IMR-90 (cell line): ENCODE results near the gene NTF3. TPM values are rescaled to one million over a fixed set of nuclear protein-coding genes. Genes with fewer than 3 reads are reported as not detected.

Experiments
- ATAC-seq: fragments of 200-7000 bp; cut with Tn5 transposase; 2 replicates; pipeline ENCODE4 v1.9.1; 2020; ENCODE audit warnings: low read depth, mild to moderate bottlenecking, moderate library complexity
- BruUV-seq: library from RNA; stranded (reverse); fragments of 400-500 nt; replicated peaks from 2 replicates; lab custom pipeline; 2021; lab: Mats Ljungman, UMichigan
- CTCF ChIA-PET: fragments of 300-600 bp; formaldehyde crosslinking; extraction: SDS; loops from one replicate; lab custom pipeline; 2021; ENCODE audit warnings: antibody characterized with exemption; lab: Yijun Ruan, JAX
- POLR2A ChIA-PET: fragments of 300-600 bp; sonication (Branson Sonifier 250); formaldehyde crosslinking; loops from one replicate; lab custom pipeline; 2022; ENCODE audit warnings: antibody characterized with exemption; ENCODE audit not compliant: unreplicated experiment; lab: Charles Lee
- DNase-seq: peaks from one replicate; pipeline ENCODE4 v3.0.0; 2013
- H2AFZ ChIP-seq: replicated peaks from 2 replicates; pipeline ENCODE3; 2013; ENCODE audit warnings: low read length, mild to moderate bottlenecking; ENCODE audit not compliant: poor library complexity
- H2AK5ac ChIP-seq: 2 replicates; pipeline ENCODE4 v1.6.1; 2013; ENCODE audit warnings: low read depth, low read length, inconsistent platforms
- H2AK9ac ChIP-seq: replicated peaks from 2 replicates; pipeline ENCODE3; 2013; ENCODE audit warnings: mild to moderate bottlenecking, low read depth, low read length, moderate library complexity; ENCODE audit not compliant: poor library complexity
- H2BK120ac ChIP-seq: 2 replicates; pipeline ENCODE4 v1.6.1; 2013; ENCODE audit warnings: low read depth, low read length, inconsistent platforms
- H2BK15ac ChIP-seq: 3 replicates; pipeline ENCODE4 v1.6.1; 2013; ENCODE audit warnings: low read depth, low read length, inconsistent platforms
- H2BK20ac ChIP-seq: 2 replicates; pipeline ENCODE4 v1.6.1; 2013; ENCODE audit warnings: low read depth, mild to moderate bottlenecking, inconsistent platforms, low read length, moderate library complexity
- H2BK5ac ChIP-seq: 2 replicates; pipeline ENCODE4 v1.6.1; 2013; ENCODE audit warnings: mild to moderate bottlenecking, low read depth, low read length, inconsistent platforms; ENCODE audit not compliant: poor library complexity, severe bottlenecking
- H3K14ac ChIP-seq: replicated peaks from 2 replicates; pipeline ENCODE4 v1.6.1; 2013; ENCODE audit warnings: low read depth, low read length, inconsistent platforms
- H3K18ac ChIP-seq: 2 replicates; pipeline ENCODE4 v1.6.1; 2013; ENCODE audit warnings: low read depth, low read length, control low read depth
- H3K23ac ChIP-seq: 2 replicates; pipeline ENCODE4 v1.6.1; 2013; ENCODE audit warnings: low read depth, low read length, inconsistent platforms
- H3K27ac ChIP-seq: 2 replicates; pipeline ENCODE4 v1.5.1; 2013; ENCODE audit warnings: mild to moderate bottlenecking, control low read depth, low read length; ENCODE audit not compliant: insufficient read depth
- H3K27me3 ChIP-seq: 2 replicates; pipeline ENCODE4 v1.6.1; 2013; ENCODE audit warnings: low read length; ENCODE audit not compliant: control insufficient read depth, insufficient read depth
- H3K36me3 ChIP-seq: 2 replicates; pipeline ENCODE4 v1.6.1; 2013; ENCODE audit warnings: low read length, mixed read lengths; ENCODE audit not compliant: control insufficient read depth, insufficient read depth
- H3K4ac ChIP-seq: 2 replicates; pipeline ENCODE4 v1.6.1; 2013; ENCODE audit warnings: low read depth, low read length, inconsistent platforms
- H3K4me1 ChIP-seq: 2 replicates; pipeline ENCODE4 v1.6.1; 2013; ENCODE audit warnings: low read length, mixed read lengths; ENCODE audit not compliant: control insufficient read depth, insufficient read depth
- H3K4me2 ChIP-seq: 2 replicates; pipeline ENCODE4 v1.6.1; 2013; ENCODE audit warnings: low read depth, mild to moderate bottlenecking, control low read depth, low read length, moderate library complexity
- H3K4me3 ChIP-seq: 2 replicates; pipeline ENCODE4 v1.5.1; 2013; ENCODE audit warnings: low read depth, mild to moderate bottlenecking, control low read depth, low read length, moderate library complexity; ENCODE audit not compliant: insufficient read depth
- H3K56ac ChIP-seq: 2 replicates; pipeline ENCODE4 v1.6.1; 2013; ENCODE audit warnings: low read length, inconsistent platforms; ENCODE audit not compliant: insufficient read depth; ENCODE audit errors: extremely low read depth
- H3K79me1 ChIP-seq, 2 experiments: 2 replicates each; pipeline ENCODE4 v1.6.1; 2013; ENCODE audit warnings: low read length in 2 of 2, inconsistent platforms in 1 of 2, low read depth in 1 of 2
- H3K9ac ChIP-seq: 2 replicates; pipeline ENCODE4 v1.6.1; 2013; ENCODE audit warnings: low read depth, low read length, control low read depth
- H3K9me1 ChIP-seq: 2 replicates; pipeline ENCODE4 v1.6.1; 2013; ENCODE audit warnings: low read length, inconsistent platforms; ENCODE audit not compliant: insufficient read depth
- H3K9me3 ChIP-seq: 2 replicates; pipeline ENCODE4 v1.6.1; 2013; ENCODE audit warnings: low read length; ENCODE audit not compliant: control insufficient read depth, insufficient read depth
- H4K20me1 ChIP-seq: 2 replicates; pipeline ENCODE4 v1.6.1; 2013; ENCODE audit warnings: low read length, inconsistent platforms; ENCODE audit not compliant: insufficient read depth
- H4K5ac ChIP-seq: 2 replicates; pipeline ENCODE4 v1.6.1; 2013; ENCODE audit warnings: mild to moderate bottlenecking, low read depth, low read length, control low read depth
- H4K8ac ChIP-seq, 2 experiments: 2 replicates each; pipeline ENCODE4 v1.6.1; 2013; ENCODE audit warnings: low read depth in 2 of 2, low read length in 2 of 2, control low read depth in 1 of 2, inconsistent platforms in 1 of 2
- H4K91ac ChIP-seq: 2 replicates; pipeline ENCODE4 v1.6.1; 2013; ENCODE audit warnings: low read depth, low read length, inconsistent platforms; ENCODE audit not compliant: insufficient read depth
- BHLHE40 ChIP-seq: fragments of 150-350 bp; IDR thresholded peaks from 2 replicates; pipeline ENCODE4 v1.6.1; 2016; ENCODE audit warnings: mild to moderate bottlenecking, low read depth, low read length
- CEBPB ChIP-seq: IDR thresholded peaks from 2 replicates; pipeline ENCODE4 v1.6.1; 2012; ENCODE audit warnings: low read depth, low read length, improper control_type of control experiment
- MAFK ChIP-seq: IDR thresholded peaks from 2 replicates; pipeline ENCODE4 v1.6.1; 2012; ENCODE audit warnings: low read depth, low read length, improper control_type of control experiment
- MAZ ChIP-seq: IDR thresholded peaks from 2 replicates; pipeline ENCODE4 v1.6.1; 2012; ENCODE audit warnings: low read depth, mild to moderate bottlenecking, low read length, improper control_type of control experiment, moderate library complexity, borderline replicate concordance
- MXI1 ChIP-seq: IDR thresholded peaks from 2 replicates; pipeline ENCODE4 v1.6.1; 2012; ENCODE audit warnings: low read depth, mild to moderate bottlenecking, low read length, moderate library complexity, borderline replicate concordance
- POLR2A ChIP-seq: IDR thresholded peaks from 2 replicates; pipeline ENCODE4 v1.6.1; 2012; ENCODE audit warnings: mild to moderate bottlenecking, low read depth, low read length
- RAD21 ChIP-seq: IDR thresholded peaks from 2 replicates; pipeline ENCODE4 v1.6.1; 2012; ENCODE audit warnings: low read length, improper control_type of control experiment
- RCOR1 ChIP-seq: IDR thresholded peaks from 2 replicates; pipeline ENCODE4 v1.6.1; 2012; ENCODE audit warnings: mild to moderate bottlenecking, low read length, improper control_type of control experiment; ENCODE audit not compliant: insufficient replicate concordance
- WGBS, 2 experiments: methylation state at CpG; one replicate each; pipeline versions ENCODE4 v1.1.5 to v1.1.7; 2013; ENCODE audit warnings: missing lambda C conversion rate in 2 of 2; ENCODE audit not compliant: insufficient read length in 1 of 2; ENCODE audit errors: extremely low coverage in 2 of 2; 5-methylcytosine and 5-hydroxymethylcytosine counted together
- dilution Hi-C: fragments of 300-500 bp; cut with HindIII; formaldehyde crosslinking; loops from one replicate; pipeline ENCODE4 v1.14.3; 2018; ENCODE audit warnings: low sequenced_read_pairs; ENCODE audit not compliant: unreplicated experiment
- in situ Hi-C: fragments of 300-500 bp; cut with MboI; formaldehyde crosslinking; loops from 3 replicates; pipeline ENCODE4 v1.14.3; 2019; ENCODE audit warnings: low sequenced_read_pairs, inconsistent platforms, mixed read lengths
- intact Hi-C: fragments of 100-400 bp; cut with micrococcal nuclease; formaldehyde crosslinking; loops from 2 replicates; pipeline ENCODE4 v1.10.0; 2022
- polyA plus RNA-seq, 3 experiments: library from polyadenylated mRNA; depleted of rRNA; stranded (reverse); fragments of >200 nt; gene quantifications; 2 replicates each; pipeline ENCODE4 v1.2.3, GENCODE V29; 2012; ENCODE audit warnings: low replicate concordance in 1 of 3
- total RNA-seq: library from RNA; depleted of rRNA; stranded (reverse); fragments of >200 nt; gene quantifications from 2 replicates; pipeline ENCODE4 v1.2.3, GENCODE V29; 2012
- TF ChIP-seq, protein P1 (sequence below): conservative IDR thresholded peaks from 2 replicates; pipeline ENCODE4 v1.5.1; 2012; ENCODE audit warnings: mild to moderate bottlenecking, low read depth, low read length, improper control_type of control experiment

Gene NTF3
- total and polyA plus RNA-seq, 2 of the 4 experiments (the other 2 are of a cell fraction), result 12.2 to 32.4 TPM

DNA sequence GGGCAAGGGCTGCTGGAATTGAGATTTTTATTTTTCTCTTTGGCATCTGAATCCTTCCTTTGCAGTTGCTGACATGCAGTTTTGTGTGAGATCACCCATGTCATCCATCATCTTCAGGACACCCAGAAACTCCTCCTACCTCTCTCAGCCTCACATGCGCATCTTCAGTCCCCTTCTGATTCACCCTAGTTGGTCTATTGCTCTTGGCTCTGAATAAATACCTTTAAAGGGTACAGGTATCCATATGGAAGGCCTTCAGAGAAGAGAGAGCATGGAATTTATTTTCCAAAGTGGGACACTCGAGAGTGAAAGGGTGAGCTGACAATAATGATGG lies 41.8 kb downstream of the NTF3 start:
- Histone ChIP-seq H3K4me2 (no peak overlapping the region), H2AK9ac (no peak overlapping the region), H3K9me1 (peaks cover 47% of the 10 kb centered on the region), H3K79me1 (peaks cover 68 to 94% of the 10 kb centered on the region in 2 experiments), H2AK5ac (peak overlapping the region; percentile 62), H3K9me3 (no peaks in the 10 kb centered on the region), H2AFZ (no peak overlapping the region), H2BK20ac (no peak overlapping the region), H4K8ac (peak overlapping the region in 1 of 2 experiments; percentile 15; a peak in 1 of 4 replicates), H2BK5ac (no peak overlapping the region), H2BK120ac (no peak overlapping the region), H3K18ac (no peak overlapping the region), H3K27ac (no peak overlapping the region), H2BK15ac (no peak overlapping the region), H3K27me3 (no peaks in the 10 kb centered on the region), H4K5ac (no peak overlapping the region), H3K4me3 (no peak overlapping the region), H3K4me1 (peaks cover 29% of the 10 kb centered on the region), H3K56ac (no peak overlapping the region), H3K14ac (0 out of 2 replicates have a peak overlapping the region, but pooled peaks have one; percentile 14), H4K91ac (peak overlapping the region; percentile 62; the same call in 1 of the 2 replicates), H3K9ac (no peak overlapping the region), H3K23ac (no peak overlapping the region; the same call in 1 of the 2 replicates), H3K36me3 (peaks cover 2% of the 10 kb centered on the region; the same call in 1 of the 2 replicates), H3K4ac (0 out of 2 replicates have a peak overlapping the region, but pooled peaks have one; percentile 77), H4K20me1 (peaks cover 49% of the 10 kb centered on the region)
- no peak for DNase-seq
- POLR2A ChIA-PET, result no interaction called here
- dilution Hi-C loops, result no loop called here
- TF ChIP-seq MAZ (no peak), POLR2A (no peak), CEBPB (no peak), MAFK (no peak), BHLHE40 (no peak), MXI1 (no peak), RAD21 (no peak), RCOR1 (no peak)
- TF ChIP-seq, protein P1, sequence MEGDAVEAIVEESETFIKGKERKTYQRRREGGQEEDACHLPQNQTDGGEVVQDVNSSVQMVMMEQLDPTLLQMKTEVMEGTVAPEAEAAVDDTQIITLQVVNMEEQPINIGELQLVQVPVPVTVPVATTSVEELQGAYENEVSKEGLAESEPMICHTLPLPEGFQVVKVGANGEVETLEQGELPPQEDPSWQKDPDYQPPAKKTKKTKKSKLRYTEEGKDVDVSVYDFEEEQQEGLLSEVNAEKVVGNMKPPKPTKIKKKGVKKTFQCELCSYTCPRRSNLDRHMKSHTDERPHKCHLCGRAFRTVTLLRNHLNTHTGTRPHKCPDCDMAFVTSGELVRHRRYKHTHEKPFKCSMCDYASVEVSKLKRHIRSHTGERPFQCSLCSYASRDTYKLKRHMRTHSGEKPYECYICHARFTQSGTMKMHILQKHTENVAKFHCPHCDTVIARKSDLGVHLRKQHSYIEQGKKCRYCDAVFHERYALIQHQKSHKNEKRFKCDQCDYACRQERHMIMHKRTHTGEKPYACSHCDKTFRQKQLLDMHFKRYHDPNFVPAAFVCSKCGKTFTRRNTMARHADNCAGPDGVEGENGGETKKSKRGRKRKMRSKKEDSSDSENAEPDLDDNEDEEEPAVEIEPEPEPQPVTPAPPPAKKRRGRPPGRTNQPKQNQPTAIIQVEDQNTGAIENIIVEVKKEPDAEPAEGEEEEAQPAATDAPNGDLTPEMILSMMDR, result no peak
- intact Hi-C loops, result no loop called here
- CTCF ChIA-PET, result no interaction called here
- no CpG with 5 or more reads among the region's 2 CpGs for WGBS, 2 experiments
- in situ Hi-C loops, result loop anchor here (25.0 kb wide), 1 partner anchor 814 kb away; no protein-coding TSS in a partner anchor
- no peak for ATAC-seq
- no TSS peak for BruUV-seq
